MCF 10A (cell line): ENCODE results near the gene PLEKHA6. TPM values are rescaled to one million over a fixed set of nuclear protein-coding genes. Genes with fewer than 3 reads are reported as not detected.

Experiments used
- BruUV-seq: library from RNA; stranded (reverse); fragments of 400-500 nt; replicated peaks from 2 replicates; lab custom pipeline; 2021; lab: Mats Ljungman, UMichigan
- CTCF ChIA-PET: fragments of 300-600 bp; sonication (Branson Sonifier 250); formaldehyde crosslinking; extraction: SDS; loops from one replicate; lab custom pipeline; 2021; ENCODE audit warnings: antibody characterized with exemption, inconsistent platforms; lab: Yijun Ruan, JAX
- POLR2A ChIA-PET: fragments of 300-600, 350-650 bp; sonication (Branson Sonifier 250); formaldehyde crosslinking; extraction: SDS; loops from one replicate; lab custom pipeline; 2020; ENCODE audit warnings: antibody characterized with exemption, inconsistent platforms; lab: Yijun Ruan, JAX
- DNase-seq: peaks from one replicate; pipeline ENCODE4 v3.0.0-alpha.2; 2018; ENCODE audit not compliant: unreplicated experiment
- H3K27ac Mint-ChIP-seq: one replicate; pipeline ENCODE4 v1.8.0; 2022; ENCODE audit warnings: mild to moderate bottlenecking, low read depth, mixed read lengths; ENCODE audit not compliant: unreplicated experiment
- H3K27me3 Mint-ChIP-seq: one replicate; pipeline ENCODE4 v1.8.0; 2022; ENCODE audit warnings: mixed read lengths; ENCODE audit not compliant: insufficient read depth, unreplicated experiment
- H3K36me3 Mint-ChIP-seq: one replicate; pipeline ENCODE4 v1.8.0; 2022; ENCODE audit warnings: mild to moderate bottlenecking, moderate library complexity, mixed read lengths; ENCODE audit not compliant: insufficient read depth, unreplicated experiment
- H3K4me1 Mint-ChIP-seq: one replicate; pipeline ENCODE4 v1.8.0; 2022; ENCODE audit warnings: mixed read lengths; ENCODE audit not compliant: insufficient read depth, unreplicated experiment
- H3K4me3 Mint-ChIP-seq: one replicate; pipeline ENCODE4 v1.8.0; 2022; ENCODE audit warnings: mild to moderate bottlenecking, moderate library complexity, mixed read lengths; ENCODE audit not compliant: unreplicated experiment
- H3K9me3 Mint-ChIP-seq: one replicate; pipeline ENCODE4 v1.8.0; 2022; ENCODE audit warnings: mixed read lengths; ENCODE audit not compliant: unreplicated experiment
- intact Hi-C: fragments of 100-400 bp; cut with micrococcal nuclease; formaldehyde crosslinking; loops from 2 replicates; pipeline ENCODE4 v1.14.1; 2022
- total RNA-seq: library from RNA; stranded (reverse); gene quantifications from 2 replicates; pipeline ENCODE4 v1.2.3, GENCODE V29; 2022
- TF ChIP-seq, protein P1 (sequence below): fragments of 200-600 bp; IDR thresholded peaks from one replicate; pipeline ENCODE4 v1.8.0; 2022; ENCODE audit warnings: antibody characterized with exemption, mild to moderate bottlenecking; ENCODE audit not compliant: unreplicated experiment

Gene PLEKHA6
- total RNA-seq, 1 experiment from 2014 or later = 75.9 TPM

DNA sequence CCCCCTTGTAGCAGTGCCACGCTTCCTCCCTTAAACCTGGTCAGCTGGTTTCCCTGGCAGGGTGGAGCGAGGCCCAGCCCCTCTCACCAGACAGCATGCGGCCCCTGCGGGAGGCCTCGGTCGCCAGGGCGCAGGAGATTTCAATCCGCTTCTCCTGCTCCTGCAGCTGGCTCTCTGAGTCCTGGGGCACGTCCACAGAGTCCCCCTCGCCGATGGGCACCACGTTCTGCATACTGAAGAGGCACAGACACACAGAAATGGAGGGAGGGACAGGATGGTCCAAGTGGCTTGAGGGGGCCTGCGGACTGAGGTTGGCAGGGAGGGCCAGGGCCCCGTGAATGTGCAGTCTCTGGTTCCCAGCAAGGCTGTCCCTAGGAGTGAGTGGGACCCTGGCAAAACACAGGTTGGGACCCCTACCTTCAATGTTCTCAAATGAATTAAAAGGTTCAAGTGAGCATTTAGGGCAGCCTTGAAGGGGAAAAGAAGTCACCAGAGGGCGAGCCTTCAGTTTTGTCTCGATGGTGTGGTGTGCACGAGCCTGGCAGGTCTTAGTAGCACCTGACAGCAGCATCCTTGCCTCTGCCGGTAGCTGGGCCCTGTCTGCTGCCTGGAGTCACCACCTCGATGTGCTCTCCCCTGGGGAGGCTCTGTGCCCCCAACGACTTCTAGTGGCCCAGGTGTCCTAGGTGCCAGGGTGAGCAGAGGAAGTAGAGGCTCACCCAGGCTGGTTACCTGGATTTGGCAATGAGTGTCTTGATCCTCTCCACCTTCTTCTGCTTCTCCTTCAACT is 131.5 kb downstream of the PLEKHA6 start:
- no peak overlapping the region for H3K4me3 Mint-ChIP-seq

GRCh38 chr1:204227351-204227750 is 132.4 kb downstream of the PLEKHA6 start:
- POLR2A ChIA-PET = interaction anchor here (0.9 kb wide), 1 partner anchor 11 kb away, joined by 5 read pairs; no protein-coding TSS in a partner anchor
- Mint-ChIP-seq H3K36me3 (peaks cover 66% of the 10 kb centered on the region), H3K27ac (peak overlapping the region; percentile 5), H3K4me3 (no peak overlapping the region), H3K4me1 (peaks cover 18% of the 10 kb centered on the region), H3K9me3 (no peaks in the 10 kb centered on the region), H3K27me3 (no peaks in the 10 kb centered on the region)
- no peak for DNase-seq
- TF ChIP-seq, protein P1, sequence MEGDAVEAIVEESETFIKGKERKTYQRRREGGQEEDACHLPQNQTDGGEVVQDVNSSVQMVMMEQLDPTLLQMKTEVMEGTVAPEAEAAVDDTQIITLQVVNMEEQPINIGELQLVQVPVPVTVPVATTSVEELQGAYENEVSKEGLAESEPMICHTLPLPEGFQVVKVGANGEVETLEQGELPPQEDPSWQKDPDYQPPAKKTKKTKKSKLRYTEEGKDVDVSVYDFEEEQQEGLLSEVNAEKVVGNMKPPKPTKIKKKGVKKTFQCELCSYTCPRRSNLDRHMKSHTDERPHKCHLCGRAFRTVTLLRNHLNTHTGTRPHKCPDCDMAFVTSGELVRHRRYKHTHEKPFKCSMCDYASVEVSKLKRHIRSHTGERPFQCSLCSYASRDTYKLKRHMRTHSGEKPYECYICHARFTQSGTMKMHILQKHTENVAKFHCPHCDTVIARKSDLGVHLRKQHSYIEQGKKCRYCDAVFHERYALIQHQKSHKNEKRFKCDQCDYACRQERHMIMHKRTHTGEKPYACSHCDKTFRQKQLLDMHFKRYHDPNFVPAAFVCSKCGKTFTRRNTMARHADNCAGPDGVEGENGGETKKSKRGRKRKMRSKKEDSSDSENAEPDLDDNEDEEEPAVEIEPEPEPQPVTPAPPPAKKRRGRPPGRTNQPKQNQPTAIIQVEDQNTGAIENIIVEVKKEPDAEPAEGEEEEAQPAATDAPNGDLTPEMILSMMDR = no peak
- intact Hi-C loops = no loop called here
- no TSS peak for BruUV-seq
- CTCF ChIA-PET = interaction anchor here (0.6 to 8.6 kb wide), 5 partner anchors 13 to 955 kb away, joined by 3 to 60 read pairs (median 4); partner anchors contain the start of gene GOLT1A

More for the DNA sequence above, 131.5 kb downstream of the PLEKHA6 start:
- DNase-seq = no peak
- BruUV-seq = no TSS peak
- POLR2A ChIA-PET = no interaction called here
- Mint-ChIP-seq H3K27ac (no peak overlapping the region), H3K4me1 (peaks cover 18% of the 10 kb centered on the region), H3K27me3 (no peaks in the 10 kb centered on the region), H3K9me3 (no peaks in the 10 kb centered on the region), H3K36me3 (peaks cover 68% of the 10 kb centered on the region)
- CTCF ChIA-PET = interaction anchor here (0.6 to 8.6 kb wide), 7 partner anchors 9 to 135 kb away, joined by 3 to 60 read pairs (median 12); partner anchors contain the start of gene GOLT1A
- TF ChIP-seq, protein P1 = no peak
- intact Hi-C loops = no loop called here

GRCh38 chr1:204225841-204226735 is 133.6 kb downstream of the PLEKHA6 start:
- peak overlapping the region; percentile 1 for H3K27ac Mint-ChIP-seq
- no peak overlapping the region for H3K4me3 Mint-ChIP-seq
- no TSS peak for BruUV-seq
- ChIA-PET POLR2A (interaction anchor here (0.6 to 1.4 kb wide), 4 partner anchors 9 to 97 kb away, joined by 3 to 5 read pairs (median 4); no protein-coding TSS in a partner anchor), CTCF (interaction anchor here (0.6 to 8.6 kb wide), 6 partner anchors 13 to 840 kb away, joined by 3 to 60 read pairs (median 4); partner anchors contain the start of gene GOLT1A)
- H3K36me3 Mint-ChIP-seq = peaks cover 61% of the 10 kb centered on the region
- no peaks in the 10 kb centered on the region for H3K27me3 Mint-ChIP-seq
- TF ChIP-seq, protein P1 = no peak
- peaks cover 18% of the 10 kb centered on the region for H3K4me1 Mint-ChIP-seq
- intact Hi-C loops = no loop called here
- no peaks in the 10 kb centered on the region for H3K9me3 Mint-ChIP-seq
- DNase-seq = peak; percentile 34
